HL-60/S4 treated with phorbol 12-myristate 13-acetate at 8.2 ng/mL for 4 days and 3 days (cell line): ENCODE measurements around the gene IMPA2.
"Not testable (repeated sequence)": the region's sequence is repeated elsewhere in the genome, so short reads cannot be mapped to it uniquely, and the experiment has no call there.

Source experiments
- in situ Hi-C: fragments of 300-500 bp; cut with MboI; formaldehyde crosslinking; loops from 2 replicates; pipeline ENCODE4 v1.15.0; 2022; ENCODE audit warnings: low sequenced_read_pairs

Gene IMPA2

DNA sequence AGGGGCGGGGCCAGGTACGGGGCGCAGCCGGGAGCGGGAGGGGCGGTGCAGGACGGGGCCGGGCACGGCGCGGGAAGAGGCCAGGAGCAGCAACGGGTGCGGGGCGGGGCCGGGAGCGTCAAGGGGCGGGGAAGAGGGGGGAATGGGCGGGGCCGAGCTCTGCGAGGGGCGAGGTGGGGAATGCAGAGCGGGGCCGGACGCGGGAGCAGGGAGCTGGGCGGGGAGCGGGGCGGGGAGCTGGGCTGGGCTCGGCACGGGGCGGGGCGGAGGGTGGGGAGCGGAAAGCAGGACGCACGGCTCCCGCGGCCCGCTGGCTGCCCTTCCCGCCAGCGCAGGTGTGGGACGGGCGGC lies at the start of gene IMPA2:
Gene IMPA2, plus strand, starts transcription at position 316 of the 351 bp plus-strand sequence. CDS start 163 bp downstream, outside the sequence.
- in situ Hi-C loops: no loop called here

DNA sequence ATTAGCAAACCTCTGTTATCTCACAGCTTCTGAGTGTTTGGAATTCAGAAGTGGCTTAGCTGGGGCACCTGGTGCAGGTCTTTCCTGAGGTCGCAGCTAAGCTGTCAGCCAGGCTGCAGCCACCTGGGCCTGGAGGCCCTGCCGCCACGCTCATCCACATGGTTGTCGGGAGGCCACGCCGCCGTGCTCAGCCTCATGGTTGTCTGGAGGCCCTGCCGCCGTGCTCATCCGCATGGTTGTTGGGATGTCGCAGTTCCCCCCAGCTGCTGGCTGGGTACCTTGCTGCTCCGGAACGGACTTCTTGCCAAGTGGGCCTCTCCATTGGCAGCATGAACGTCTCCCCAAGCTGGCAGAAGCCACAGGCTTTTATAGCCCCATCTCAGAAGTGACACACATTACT lies 48.9 kb upstream of the IMPA2 start:
- in situ Hi-C loops: loop anchor here (10.0 to 25.0 kb wide), 2 partner anchors 62 to 195 kb away; no protein-coding TSS in a partner anchor

GRCh38 chr18:11937874-11938478 lies 43.3 kb upstream of the IMPA2 start:
- in situ Hi-C loops: loop anchor here (10.0 to 25.0 kb wide), 2 partner anchors 57 to 201 kb away; no protein-coding TSS in a partner anchor

- in situ Hi-C loops: loop anchor here (25.0 kb wide), 1 partner anchor 204 kb away; no protein-coding TSS in a partner anchor
Measured at GRCh38 chr18:11940956-11941355, 40.4 kb upstream of the IMPA2 start.

DNA sequence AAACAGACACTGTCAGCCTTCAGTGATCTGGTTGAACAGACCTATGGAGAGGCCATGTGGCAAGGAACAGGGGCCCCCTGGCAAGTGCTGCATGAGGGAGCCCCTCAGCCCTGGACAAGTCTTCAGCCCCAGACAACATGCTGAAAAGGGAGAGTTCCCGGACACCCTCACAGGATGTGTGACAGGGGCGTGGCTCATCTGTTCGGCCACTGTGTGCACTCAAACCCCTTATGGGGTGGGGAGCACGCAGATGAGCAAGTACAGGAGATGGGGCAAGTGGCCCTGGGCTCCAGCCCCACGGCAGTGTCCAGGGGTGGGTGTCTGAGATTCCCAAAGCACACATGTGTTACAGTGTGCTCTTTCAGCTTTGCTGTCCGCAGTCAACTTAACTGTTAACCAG lies 37.8 kb upstream of the IMPA2 start:
- in situ Hi-C loops: loop anchor here (25.0 kb wide), 1 partner anchor 206 kb away; no protein-coding TSS in a partner anchor

GRCh38 chr18:11944252-11944651 lies 37.1 kb upstream of the IMPA2 start:
- in situ Hi-C loops: loop anchor here (25.0 kb wide), 1 partner anchor 207 kb away; no protein-coding TSS in a partner anchor

DNA sequence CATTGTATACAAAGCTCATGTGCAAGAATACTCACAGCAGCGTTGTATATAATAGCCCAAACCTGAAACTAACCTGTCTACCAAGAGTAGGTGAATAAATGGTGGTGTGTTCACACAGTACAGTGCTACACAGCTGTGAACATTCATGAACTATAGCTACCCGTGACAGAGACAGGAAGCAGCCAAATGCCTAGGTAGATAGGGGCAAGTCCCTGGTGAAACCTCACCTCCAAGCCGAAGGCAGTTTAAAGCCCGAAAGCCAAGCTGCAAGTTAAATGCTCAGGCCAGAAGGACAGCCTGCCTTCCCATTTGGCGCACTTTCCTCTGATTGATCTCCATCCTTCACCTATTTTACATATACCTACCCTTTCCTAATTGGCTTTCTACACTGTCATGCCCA lies 36.5 kb upstream of the IMPA2 start:
- in situ Hi-C loops: loop anchor here (25.0 kb wide), 1 partner anchor 207 kb away; no protein-coding TSS in a partner anchor

GRCh38 chr18:11945834-11946659 lies 35.3 kb upstream of the IMPA2 start:
- in situ Hi-C loops: loop anchor here (25.0 kb wide), 1 partner anchor 209 kb away; no protein-coding TSS in a partner anchor

- in situ Hi-C loops: loop anchor here (25.0 kb wide), 1 partner anchor 209 kb away; no protein-coding TSS in a partner anchor
Measured at GRCh38 chr18:11946756-11947155, 34.6 kb upstream of the IMPA2 start.

GRCh38 chr18:11947214-11948191 lies 33.8 kb upstream of the IMPA2 start:
- in situ Hi-C loops: loop anchor here (25.0 kb wide), 1 partner anchor 210 kb away; no protein-coding TSS in a partner anchor

GRCh38 chr18:11948852-11949523 lies 32.3 kb upstream of the IMPA2 start:
- in situ Hi-C loops: loop anchor here (25.0 kb wide), 1 partner anchor 212 kb away; no protein-coding TSS in a partner anchor

DNA sequence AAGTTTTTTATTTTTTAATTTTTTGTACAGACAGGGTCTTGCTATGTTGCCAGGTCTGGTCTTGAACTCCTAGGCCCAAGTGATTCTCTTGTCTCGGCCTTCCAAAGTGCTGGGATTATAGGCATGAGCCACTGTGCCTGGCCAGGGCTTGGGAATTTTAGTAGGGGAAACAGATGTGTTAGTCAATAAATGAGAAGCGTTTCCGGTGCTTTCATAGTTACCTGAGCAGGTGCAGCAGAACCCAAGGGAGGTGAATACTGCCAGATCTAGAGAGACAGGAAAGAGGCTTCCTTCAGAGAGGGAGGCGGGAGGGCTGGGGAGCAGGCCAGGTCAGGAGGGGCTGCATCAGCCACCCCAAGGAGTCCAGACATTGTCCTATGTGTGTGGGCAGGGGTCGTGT lies 30.5 kb upstream of the IMPA2 start:
- in situ Hi-C loops: no loop called here

DNA sequence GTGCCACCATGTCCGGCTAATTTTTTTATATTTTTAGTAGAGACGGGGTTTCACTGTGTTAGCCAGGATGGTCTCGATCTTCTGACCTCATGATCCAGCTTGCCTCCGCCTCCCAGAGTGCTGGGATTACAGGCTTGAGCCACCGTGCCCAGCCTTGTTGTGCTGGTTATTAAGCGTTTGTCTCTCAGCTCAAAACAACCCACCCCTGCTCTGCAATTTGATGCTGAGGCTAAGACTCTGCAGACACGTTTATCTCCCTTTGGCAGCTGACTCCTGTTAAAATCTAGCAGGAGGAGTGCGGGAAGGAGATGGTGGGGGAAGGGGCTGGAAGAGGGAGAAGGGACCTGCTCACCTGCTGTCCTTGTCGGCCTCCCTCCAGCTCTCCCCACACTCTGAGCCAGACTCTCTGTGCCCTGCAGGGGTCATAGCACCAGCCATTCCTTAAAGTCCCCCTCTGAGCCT lies 29.9 kb upstream of the IMPA2 start:
- in situ Hi-C loops: no loop called here

DNA sequence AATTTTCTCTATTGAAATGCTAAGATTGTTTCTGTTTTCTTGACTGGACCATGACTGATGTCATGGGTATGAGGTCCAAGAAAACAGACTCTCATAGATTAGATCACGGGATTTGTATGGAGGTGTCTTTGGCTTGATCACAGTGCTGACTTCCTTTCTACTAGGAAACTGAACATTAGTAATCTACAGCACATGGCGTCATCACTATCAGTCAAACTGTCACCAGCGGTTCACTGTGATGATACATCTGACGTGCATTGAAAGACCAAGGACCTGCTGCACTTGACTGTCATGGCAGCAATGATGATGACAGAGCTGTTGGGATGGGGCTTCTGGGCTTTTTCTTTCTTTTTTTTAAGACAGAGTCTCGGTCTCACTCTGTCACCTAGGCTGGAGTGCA lies 28.2 kb upstream of the IMPA2 start:
- in situ Hi-C loops: no loop called here

GRCh38 chr18:11955239-11956029 lies 25.9 kb upstream of the IMPA2 start:
- in situ Hi-C loops: no loop called here

GRCh38 chr18:11956371-11957308 lies 24.7 kb upstream of the IMPA2 start:
- in situ Hi-C loops: no loop called here

DNA sequence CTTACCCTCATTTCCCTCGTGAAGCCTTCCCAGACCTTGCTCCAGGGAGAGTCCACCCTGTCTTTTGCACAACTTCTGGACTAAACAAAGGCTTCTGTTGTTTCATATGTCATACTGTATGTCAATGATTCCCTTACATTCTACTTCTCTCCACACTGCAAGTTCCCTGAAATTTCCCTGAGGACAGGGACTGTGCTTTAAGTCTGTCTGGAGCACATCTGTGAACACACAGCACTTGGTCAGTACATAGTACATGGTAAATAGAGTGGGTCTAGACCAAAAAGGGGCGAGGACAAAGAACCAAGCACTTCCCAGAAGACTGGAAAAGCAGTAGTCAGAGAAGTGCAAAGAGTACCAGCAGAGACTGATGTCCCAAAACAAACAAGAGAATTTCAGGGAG lies 23.7 kb upstream of the IMPA2 start:
- in situ Hi-C loops: no loop called here

DNA sequence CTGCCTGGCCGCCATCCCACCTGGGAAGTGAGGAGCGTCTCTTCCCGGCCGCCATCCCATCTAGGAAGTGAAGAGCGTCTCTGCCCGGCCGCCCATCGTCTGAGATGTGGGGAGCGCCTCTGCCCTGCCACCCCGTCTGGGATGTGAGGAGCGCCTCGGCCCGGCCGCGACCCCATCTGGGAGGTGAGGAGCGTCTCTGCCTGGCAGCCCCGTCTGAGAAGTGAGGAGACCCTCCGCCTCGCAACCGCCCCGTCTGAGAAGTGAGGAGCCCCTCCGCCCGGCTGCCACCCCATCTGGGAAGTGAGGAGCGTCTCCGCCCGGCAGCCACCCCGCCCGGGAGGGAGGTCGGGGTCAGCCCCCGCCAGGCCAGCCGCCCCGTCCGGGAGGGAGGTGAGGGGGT lies 21.7 kb upstream of the IMPA2 start:
- in situ Hi-C loops: not testable (repeated sequence)
